ENCODE measurements around the gene SIGLEC8. TPM values are rescaled to one million over a fixed set of nuclear protein-coding genes. Genes with fewer than 3 reads are reported as not detected.

SIGLEC8 gene
- total and polyA plus RNA-seq, 10 of the 15 experiments (the other 5 are each of a cell fraction or from before 2014, with no cell fraction given) = not detected

- Histone ChIP-seq H3K9me3 (replicated peaks; ENCODE audit: control insufficient read depth, insufficient read depth, low read length) (peaks cover 7% of the 10 kb centered on the region), H3K27ac (ENCODE audit: control insufficient read depth, insufficient read depth) (no peak overlapping the region), H3K4me2 (ENCODE audit: control insufficient read depth, insufficient read depth) (no peak overlapping the region), H3K27me3 (replicated peaks in 1 of 2; ENCODE audit: control insufficient read depth in 2 of 2, insufficient read depth in 2 of 2, low read length in 1 of 2) (no peaks in the 10 kb centered on the region), H2AFZ (ENCODE audit: control insufficient read depth, low read depth, low read length) (no peak overlapping the region), H3K36me3 (ENCODE audit: control insufficient read depth in 2 of 2, insufficient read depth in 2 of 2, low read length in 1 of 2) (no peaks in the 10 kb centered on the region), H3K79me2 (ENCODE audit: control insufficient read depth, insufficient read depth, low read length) (no peaks in the 10 kb centered on the region), H3K4me3 (no peak overlapping the region), H3K4me1 (ENCODE audit: control insufficient read depth, insufficient read depth, low read length) (no peaks in the 10 kb centered on the region), H4K20me1 (ENCODE audit: control insufficient read depth, insufficient read depth) (no peaks in the 10 kb centered on the region), H3K9ac (ENCODE audit: control insufficient read depth, insufficient read depth, low read length) (no peak overlapping the region)
- no TSS peak for BruUV-seq (replicated peaks)
- ChIA-PET CTCF (interaction anchor here (2.0 to 6.0 kb wide), 3 partner anchors 16 to 38 kb away, joined by 8 to 41 read pairs (median 38); partner anchors contain the start of gene SIGLEC10), SMC1A (ENCODE audit: uncharacterized antibody, unreplicated experiment) (no interaction called here), POLR2A (no interaction called here), RAD21 (ENCODE audit: unreplicated experiment) (no interaction called here)
- in situ Hi-C loops (cut with MboI) = no loop called here
- FAIRE-seq = no peak
- WGBS (ENCODE audit: insufficient coverage, insufficient replicate concordance, low lambda C conversion rate, missing lambda C conversion rate) = 76% methylated on average over 9 of the region's 9 CpGs
- no peak for TF ChIP-seq CREM (IDR thresholded peaks at IDR 0.05; ENCODE audit: low read depth)
- TF ChIP-seq CBX5 (IDR thresholded peaks at IDR 0.05; ENCODE audit: low read depth) = peak; percentile 55; the same call in 1 of the 2 replicates
- TF ChIP-seq, protein P1, sequence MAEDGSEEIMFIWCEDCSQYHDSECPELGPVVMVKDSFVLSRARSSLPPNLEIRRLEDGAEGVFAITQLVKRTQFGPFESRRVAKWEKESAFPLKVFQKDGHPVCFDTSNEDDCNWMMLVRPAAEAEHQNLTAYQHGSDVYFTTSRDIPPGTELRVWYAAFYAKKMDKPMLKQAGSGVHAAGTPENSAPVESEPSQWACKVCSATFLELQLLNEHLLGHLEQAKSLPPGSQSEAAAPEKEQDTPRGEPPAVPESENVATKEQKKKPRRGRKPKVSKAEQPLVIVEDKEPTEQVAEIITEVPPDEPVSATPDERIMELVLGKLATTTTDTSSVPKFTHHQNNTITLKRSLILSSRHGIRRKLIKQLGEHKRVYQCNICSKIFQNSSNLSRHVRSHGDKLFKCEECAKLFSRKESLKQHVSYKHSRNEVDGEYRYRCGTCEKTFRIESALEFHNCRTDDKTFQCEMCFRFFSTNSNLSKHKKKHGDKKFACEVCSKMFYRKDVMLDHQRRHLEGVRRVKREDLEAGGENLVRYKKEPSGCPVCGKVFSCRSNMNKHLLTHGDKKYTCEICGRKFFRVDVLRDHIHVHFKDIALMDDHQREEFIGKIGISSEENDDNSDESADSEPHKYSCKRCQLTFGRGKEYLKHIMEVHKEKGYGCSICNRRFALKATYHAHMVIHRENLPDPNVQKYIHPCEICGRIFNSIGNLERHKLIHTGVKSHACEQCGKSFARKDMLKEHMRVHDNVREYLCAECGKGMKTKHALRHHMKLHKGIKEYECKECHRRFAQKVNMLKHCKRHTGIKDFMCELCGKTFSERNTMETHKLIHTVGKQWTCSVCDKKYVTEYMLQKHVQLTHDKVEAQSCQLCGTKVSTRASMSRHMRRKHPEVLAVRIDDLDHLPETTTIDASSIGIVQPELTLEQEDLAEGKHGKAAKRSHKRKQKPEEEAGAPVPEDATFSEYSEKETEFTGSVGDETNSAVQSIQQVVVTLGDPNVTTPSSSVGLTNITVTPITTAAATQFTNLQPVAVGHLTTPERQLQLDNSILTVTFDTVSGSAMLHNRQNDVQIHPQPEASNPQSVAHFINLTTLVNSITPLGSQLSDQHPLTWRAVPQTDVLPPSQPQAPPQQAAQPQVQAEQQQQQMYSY (CRISPR knock-in tag; IDR thresholded peaks at IDR 0.05) = no peak
- no peak for TF ChIP-seq ZNF622 (IDR thresholded peaks at IDR 0.05)
- no peak for TF ChIP-seq TCF7 (IDR thresholded peaks at IDR 0.05; ENCODE audit: borderline replicate concordance)
- no peak for ATAC-seq
- intact Hi-C loops (cut with micrococcal nuclease; ENCODE audit: unreplicated experiment) = no loop called here
- no peak for DNase-seq (ENCODE audit: low read depth, low spot score)
These were observed 56.1 kb downstream of the SIGLEC8 start for GRCh38 chr19:51402117-51402516.

Small RNAs within 50 kb of the gene (small RNA-seq; reads per million reads assigned to genes)
- gene AC020914.3 (not detected), gene AC020914.5 (not detected)

Other genes with a start within 250 kb of the SIGLEC8 start
Only the 7 nearest of the 17 such genes appear.
- 16.2 and 17.1 TPM in 2 replicates for gene NKG7, start 85.8 kb downstream of the SIGLEC8 start, total RNA-seq (2014; rRNA removed)
- gene NKG7, start 85.8 kb downstream of the SIGLEC8 start, total RNA-seq (2014; rRNA removed; fragmentation: Illumina TruSeq; extraction: Trizol) = 10.0 and 11.3 TPM in 2 replicates
- gene NKG7, start 85.8 kb downstream of the SIGLEC8 start, total RNA-seq (2021) = 21.0 and 23.1 TPM in 2 replicates
- gene NKG7, start 85.8 kb downstream of the SIGLEC8 start, polyA plus RNA-seq (2011; rRNA removed) = 5.2 and 14.4 TPM in 2 replicates
- 5.0 and 15.7 TPM in 2 replicates for gene NKG7, start 85.8 kb downstream of the SIGLEC8 start, polyA plus RNA-seq (2014; fragmentation: Illumina TruSeq; extraction: Trizol)
- gene NKG7, start 85.8 kb downstream of the SIGLEC8 start, polyA plus RNA-seq (2014; fragmentation: Nextera tagmentation; extraction: Ambion mirVana) = 10 to 100 TPM; 35.1 to 48.7 TPM
- 27.3 and 29.5 TPM in 2 replicates for gene NKG7, start 85.8 kb downstream of the SIGLEC8 start, polyA plus RNA-seq (2014; rRNA removed)
- 10 to 100 TPM; 21.5 to 24.7 TPM for gene NKG7, start 85.8 kb downstream of the SIGLEC8 start, polyA plus RNA-seq (2016; fragmentation: Nextera tagmentation; extraction: Ambion mirVana)
- gene LIM2, start 70.5 kb downstream of the SIGLEC8 start, total RNA-seq (2014; rRNA removed) = not detected in 2 replicates
- not detected in 2 replicates for gene LIM2, start 70.5 kb downstream of the SIGLEC8 start, total RNA-seq (2014; rRNA removed; fragmentation: Illumina TruSeq; extraction: Trizol)
- not detected in 2 replicates for gene LIM2, start 70.5 kb downstream of the SIGLEC8 start, total RNA-seq (2021)
- gene LIM2, start 70.5 kb downstream of the SIGLEC8 start, polyA plus RNA-seq (2011; rRNA removed) = not detected in 2 replicates
- not detected in 2 replicates for gene LIM2, start 70.5 kb downstream of the SIGLEC8 start, polyA plus RNA-seq (2014; fragmentation: Illumina TruSeq; extraction: Trizol)
- not detected for gene LIM2, start 70.5 kb downstream of the SIGLEC8 start, polyA plus RNA-seq (2014; fragmentation: Nextera tagmentation; extraction: Ambion mirVana)
- gene LIM2, start 70.5 kb downstream of the SIGLEC8 start, polyA plus RNA-seq (2014; rRNA removed) = not detected in 2 replicates
- not detected for gene LIM2, start 70.5 kb downstream of the SIGLEC8 start, polyA plus RNA-seq (2016; fragmentation: Nextera tagmentation; extraction: Ambion mirVana)
- 0.11 TPM in 1 of 2 replicates, not detected in the other for gene C19orf84, start 67.9 kb downstream of the SIGLEC8 start, total RNA-seq (2014; rRNA removed)
- not detected in 2 replicates for gene C19orf84, start 67.9 kb downstream of the SIGLEC8 start, total RNA-seq (2014; rRNA removed; fragmentation: Illumina TruSeq; extraction: Trizol)
- gene C19orf84, start 67.9 kb downstream of the SIGLEC8 start, total RNA-seq (2021) = 0.21 and 0.29 TPM in 2 replicates
- 0.08 TPM in 1 of 2 replicates, not detected in the other for gene C19orf84, start 67.9 kb downstream of the SIGLEC8 start, polyA plus RNA-seq (2011; rRNA removed)
- 0.10 and 0.46 TPM in 2 replicates for gene C19orf84, start 67.9 kb downstream of the SIGLEC8 start, polyA plus RNA-seq (2014; fragmentation: Illumina TruSeq; extraction: Trizol)
- gene C19orf84, start 67.9 kb downstream of the SIGLEC8 start, polyA plus RNA-seq (2014; fragmentation: Nextera tagmentation; extraction: Ambion mirVana) = not detected
- 0.15 TPM in 1 of 2 replicates, not detected in the other for gene C19orf84, start 67.9 kb downstream of the SIGLEC8 start, polyA plus RNA-seq (2014; rRNA removed)
- gene C19orf84, start 67.9 kb downstream of the SIGLEC8 start, polyA plus RNA-seq (2016; fragmentation: Nextera tagmentation; extraction: Ambion mirVana) = under 1 TPM; 0.09 to 0.35 TPM
- 11.3 and 13.0 TPM in 2 replicates for gene SIGLEC10, start 40.8 kb downstream of the SIGLEC8 start, total RNA-seq (2014; rRNA removed)
- 7.0 and 7.7 TPM in 2 replicates for gene SIGLEC10, start 40.8 kb downstream of the SIGLEC8 start, total RNA-seq (2014; rRNA removed; fragmentation: Illumina TruSeq; extraction: Trizol)
- gene SIGLEC10, start 40.8 kb downstream of the SIGLEC8 start, total RNA-seq (2021) = 12.2 and 13.3 TPM in 2 replicates
- 1.4 and 2.3 TPM in 2 replicates for gene SIGLEC10, start 40.8 kb downstream of the SIGLEC8 start, polyA plus RNA-seq (2011; rRNA removed)
- 13.0 and 16.8 TPM in 2 replicates for gene SIGLEC10, start 40.8 kb downstream of the SIGLEC8 start, polyA plus RNA-seq (2014; fragmentation: Illumina TruSeq; extraction: Trizol)
- gene SIGLEC10, start 40.8 kb downstream of the SIGLEC8 start, polyA plus RNA-seq (2014; fragmentation: Nextera tagmentation; extraction: Ambion mirVana) = 1 to 10 TPM; 2.5 to 3.0 TPM
- 12.9 and 14.8 TPM in 2 replicates for gene SIGLEC10, start 40.8 kb downstream of the SIGLEC8 start, polyA plus RNA-seq (2014; rRNA removed)
- gene SIGLEC10, start 40.8 kb downstream of the SIGLEC8 start, polyA plus RNA-seq (2016; fragmentation: Nextera tagmentation; extraction: Ambion mirVana) = 1 to 10 TPM; 7.5 to 7.9 TPM
- not detected in 2 replicates for gene CEACAM18, start 20.1 kb upstream of the SIGLEC8 start, total RNA-seq (2014; rRNA removed)
- gene CEACAM18, start 20.1 kb upstream of the SIGLEC8 start, total RNA-seq (2014; rRNA removed; fragmentation: Illumina TruSeq; extraction: Trizol) = not detected in 2 replicates
- not detected in 2 replicates for gene CEACAM18, start 20.1 kb upstream of the SIGLEC8 start, total RNA-seq (2021)
- not detected in 2 replicates for gene CEACAM18, start 20.1 kb upstream of the SIGLEC8 start, polyA plus RNA-seq (2011; rRNA removed)
- not detected in 2 replicates for gene CEACAM18, start 20.1 kb upstream of the SIGLEC8 start, polyA plus RNA-seq (2014; fragmentation: Illumina TruSeq; extraction: Trizol)
- gene CEACAM18, start 20.1 kb upstream of the SIGLEC8 start, polyA plus RNA-seq (2014; fragmentation: Nextera tagmentation; extraction: Ambion mirVana) = not detected
- gene CEACAM18, start 20.1 kb upstream of the SIGLEC8 start, polyA plus RNA-seq (2014; rRNA removed) = not detected in 2 replicates
- not detected for gene CEACAM18, start 20.1 kb upstream of the SIGLEC8 start, polyA plus RNA-seq (2016; fragmentation: Nextera tagmentation; extraction: Ambion mirVana)
- 0.06 and 0.11 TPM in 2 replicates for gene SIGLEC12, start 43.3 kb upstream of the SIGLEC8 start, total RNA-seq (2014; rRNA removed)
- gene SIGLEC12, start 43.3 kb upstream of the SIGLEC8 start, total RNA-seq (2014; rRNA removed; fragmentation: Illumina TruSeq; extraction: Trizol) = not detected in 2 replicates
- 0.29 TPM in 1 of 2 replicates, not detected in the other for gene SIGLEC12, start 43.3 kb upstream of the SIGLEC8 start, total RNA-seq (2021)
- 0.03 TPM in 1 of 2 replicates, not detected in the other for gene SIGLEC12, start 43.3 kb upstream of the SIGLEC8 start, polyA plus RNA-seq (2011; rRNA removed)
- gene SIGLEC12, start 43.3 kb upstream of the SIGLEC8 start, polyA plus RNA-seq (2014; fragmentation: Illumina TruSeq; extraction: Trizol) = 0.09 TPM in 1 of 2 replicates, not detected in the other
- gene SIGLEC12, start 43.3 kb upstream of the SIGLEC8 start, polyA plus RNA-seq (2014; fragmentation: Nextera tagmentation; extraction: Ambion mirVana) = not detected
- gene SIGLEC12, start 43.3 kb upstream of the SIGLEC8 start, polyA plus RNA-seq (2014; rRNA removed) = 0.06 and 0.11 TPM in 2 replicates
- gene SIGLEC12, start 43.3 kb upstream of the SIGLEC8 start, polyA plus RNA-seq (2016; fragmentation: Nextera tagmentation; extraction: Ambion mirVana) = under 1 TPM in 1 of 2 experiments, not detected in 1; 0.18 TPM
- gene SIGLEC6, start 73.2 kb upstream of the SIGLEC8 start, total RNA-seq (2014; rRNA removed) = 0.34 and 0.54 TPM in 2 replicates
- 0.40 and 0.64 TPM in 2 replicates for gene SIGLEC6, start 73.2 kb upstream of the SIGLEC8 start, total RNA-seq (2014; rRNA removed; fragmentation: Illumina TruSeq; extraction: Trizol)
- gene SIGLEC6, start 73.2 kb upstream of the SIGLEC8 start, total RNA-seq (2021) = 0.31 and 0.45 TPM in 2 replicates
- gene SIGLEC6, start 73.2 kb upstream of the SIGLEC8 start, polyA plus RNA-seq (2011; rRNA removed) = 0.08 TPM in 1 of 2 replicates, not detected in the other
- gene SIGLEC6, start 73.2 kb upstream of the SIGLEC8 start, polyA plus RNA-seq (2014; fragmentation: Illumina TruSeq; extraction: Trizol) = 0.10 and 0.14 TPM in 2 replicates
- gene SIGLEC6, start 73.2 kb upstream of the SIGLEC8 start, polyA plus RNA-seq (2014; fragmentation: Nextera tagmentation; extraction: Ambion mirVana) = under 1 TPM in 1 of 2 experiments, not detected in 1; 0.13 TPM
- 0.31 and 0.38 TPM in 2 replicates for gene SIGLEC6, start 73.2 kb upstream of the SIGLEC8 start, polyA plus RNA-seq (2014; rRNA removed)
- gene SIGLEC6, start 73.2 kb upstream of the SIGLEC8 start, polyA plus RNA-seq (2016; fragmentation: Nextera tagmentation; extraction: Ambion mirVana) = under 1 TPM in 1 of 2 experiments, not detected in 1; 0.23 TPM